ENCODE data around the gene SMC1A.
"Not testable (repeated sequence)": the region's sequence is repeated elsewhere in the genome, so short reads cannot be mapped to it uniquely, and the experiment has no call there.

Gene SMC1A

DNA sequence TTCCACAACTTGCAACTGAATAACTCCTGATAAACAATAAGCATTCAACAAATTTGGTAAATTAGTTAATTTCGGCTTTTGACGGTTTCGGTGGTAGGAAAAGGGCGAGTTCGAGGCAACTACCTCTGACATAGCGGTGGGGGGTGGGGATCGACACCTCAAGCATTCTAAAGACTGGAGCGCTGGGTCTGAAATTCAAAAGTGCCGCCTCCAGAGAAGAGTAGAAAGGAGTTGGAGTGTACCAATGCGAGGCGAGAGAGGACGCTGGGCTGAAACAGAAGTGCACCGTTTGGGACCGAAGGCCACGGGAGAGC is 725 bp downstream of the SMC1A start:
- no peak for DNase-seq

DNA sequence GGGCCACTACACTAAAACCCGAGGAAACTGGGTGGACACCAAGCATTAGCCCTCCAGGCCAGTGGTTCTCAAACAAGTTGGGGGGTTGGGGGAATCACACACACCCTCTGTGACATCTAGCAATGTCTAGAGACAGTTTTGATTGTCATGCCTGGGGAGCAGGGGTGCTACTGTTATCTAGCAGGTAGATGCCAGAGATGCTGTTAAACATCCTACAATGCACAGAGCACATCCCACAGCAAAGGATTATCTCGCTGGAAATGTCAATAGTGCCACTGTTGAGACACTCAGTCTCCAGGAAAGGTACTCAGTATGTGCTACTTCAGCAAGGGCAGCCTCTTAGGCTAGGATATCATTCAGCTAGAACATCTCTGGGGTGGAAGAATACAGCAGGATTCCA is 1.3 kb downstream of the SMC1A start:
- DNase-seq, result no peak

DNA sequence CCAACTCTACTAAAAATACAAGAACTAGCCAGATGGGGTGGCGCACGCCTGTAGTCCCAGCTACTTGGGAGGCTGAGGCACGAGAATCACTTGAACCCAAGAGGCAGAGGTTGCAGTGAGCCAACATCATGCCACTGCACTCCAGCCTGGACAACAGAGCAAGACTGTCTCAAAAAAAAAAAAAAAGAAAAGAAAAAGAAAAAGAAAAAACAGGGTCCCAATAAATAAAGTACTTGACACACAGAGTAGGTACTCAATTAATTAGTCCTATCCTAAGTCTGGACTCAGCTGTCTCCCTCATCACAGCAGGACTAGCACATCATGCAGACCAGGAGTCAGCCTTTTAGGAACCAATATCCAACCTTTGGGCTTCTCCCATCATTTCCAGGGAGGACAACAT is 2.1 kb downstream of the SMC1A start:
- DNase-seq, result not testable (repeated sequence)

DNA sequence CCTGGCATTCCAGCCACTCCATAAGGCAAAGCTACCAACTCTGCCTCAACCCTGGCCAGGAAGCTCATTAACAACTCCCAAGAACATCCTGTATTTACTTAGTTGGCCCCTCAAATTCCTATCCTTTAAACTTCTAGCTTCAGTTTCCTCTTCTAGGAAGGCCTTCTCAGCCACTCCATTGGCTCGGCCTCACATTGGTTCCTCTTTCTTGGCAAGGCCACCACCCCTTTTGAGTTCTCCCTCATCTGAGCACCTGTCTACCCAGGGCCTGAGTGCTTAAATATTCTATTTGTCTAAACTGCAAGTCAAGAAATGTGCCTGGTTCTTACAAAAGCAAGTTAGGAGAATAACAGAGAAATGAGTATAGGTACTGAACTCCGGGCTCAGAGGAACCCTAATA is 10.0 kb downstream of the SMC1A start:
- peak; percentile 2 to 4 for DNase-seq

DNA sequence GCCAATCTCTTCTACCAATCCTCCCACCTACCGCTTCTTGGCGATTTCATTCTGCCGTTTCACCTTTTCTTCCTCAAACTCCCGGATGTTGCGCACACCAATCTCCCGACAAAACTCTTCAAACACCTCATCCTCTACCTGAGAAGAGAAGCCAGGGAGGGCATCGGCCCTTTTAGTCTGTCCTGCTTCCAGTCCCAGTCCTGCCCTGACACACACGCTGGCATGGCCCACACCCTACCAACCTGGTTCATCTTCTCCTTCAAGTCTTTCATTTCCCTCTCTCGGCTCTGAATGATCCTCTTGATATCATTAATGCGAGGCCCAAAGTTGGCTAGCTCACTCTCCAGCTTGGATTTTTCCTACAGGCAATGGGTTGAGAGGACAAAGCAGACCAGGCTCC is 18.9 kb downstream of the SMC1A start:
- no peak for DNase-seq

DNA sequence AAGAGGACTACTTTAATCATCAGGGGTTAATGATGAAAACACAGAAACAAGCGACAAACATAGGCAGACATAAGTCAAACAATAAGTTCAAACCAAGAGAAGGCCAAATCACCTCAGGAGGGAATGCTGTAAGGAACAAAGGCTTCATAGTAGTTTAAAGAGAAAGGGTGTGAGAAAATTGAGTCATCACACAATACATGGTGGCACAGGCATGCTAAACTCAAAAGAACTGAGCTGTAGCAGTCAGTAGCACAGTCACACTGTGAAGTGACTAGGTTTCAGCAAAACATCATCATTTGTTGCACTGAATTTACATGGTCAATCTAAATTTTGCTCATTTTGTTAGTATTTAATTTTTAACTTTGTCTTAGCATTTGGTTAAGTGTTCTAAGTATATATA is 24.2 kb downstream of the SMC1A start:
- DNase-seq, result no peak

DNA sequence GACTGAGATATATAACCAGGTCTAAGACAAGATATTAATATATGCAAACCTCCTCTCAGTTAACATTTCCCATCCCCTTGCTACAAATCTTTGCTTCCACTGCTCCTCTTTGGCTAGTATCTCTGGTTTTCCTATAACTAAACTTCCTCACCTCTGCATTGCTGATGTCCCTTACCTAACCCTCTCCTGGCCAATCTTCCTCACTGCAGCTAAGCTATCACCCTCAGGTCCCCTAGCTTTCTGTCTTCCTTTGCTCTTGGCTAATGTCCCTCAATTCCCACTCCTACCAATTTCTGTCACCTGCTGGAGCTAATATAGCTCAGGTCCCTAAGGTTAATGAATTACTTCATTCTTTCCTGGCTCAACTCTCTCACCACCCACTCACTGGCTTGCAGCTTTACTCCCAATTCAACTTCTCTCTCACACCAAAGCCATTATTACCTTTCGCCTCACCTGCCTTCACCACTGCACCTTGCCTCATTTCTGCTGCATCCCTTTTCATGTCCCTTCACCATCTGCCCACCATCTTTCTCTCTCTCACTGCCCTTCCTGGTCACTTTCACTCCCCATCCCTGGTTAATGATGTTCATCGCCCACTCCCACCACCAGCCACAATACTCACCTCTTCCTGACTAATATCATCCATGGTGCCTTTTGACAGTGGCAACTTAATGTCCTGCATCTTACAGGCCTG is 26.7 kb downstream of the SMC1A start:
- no peak for DNase-seq

DNA sequence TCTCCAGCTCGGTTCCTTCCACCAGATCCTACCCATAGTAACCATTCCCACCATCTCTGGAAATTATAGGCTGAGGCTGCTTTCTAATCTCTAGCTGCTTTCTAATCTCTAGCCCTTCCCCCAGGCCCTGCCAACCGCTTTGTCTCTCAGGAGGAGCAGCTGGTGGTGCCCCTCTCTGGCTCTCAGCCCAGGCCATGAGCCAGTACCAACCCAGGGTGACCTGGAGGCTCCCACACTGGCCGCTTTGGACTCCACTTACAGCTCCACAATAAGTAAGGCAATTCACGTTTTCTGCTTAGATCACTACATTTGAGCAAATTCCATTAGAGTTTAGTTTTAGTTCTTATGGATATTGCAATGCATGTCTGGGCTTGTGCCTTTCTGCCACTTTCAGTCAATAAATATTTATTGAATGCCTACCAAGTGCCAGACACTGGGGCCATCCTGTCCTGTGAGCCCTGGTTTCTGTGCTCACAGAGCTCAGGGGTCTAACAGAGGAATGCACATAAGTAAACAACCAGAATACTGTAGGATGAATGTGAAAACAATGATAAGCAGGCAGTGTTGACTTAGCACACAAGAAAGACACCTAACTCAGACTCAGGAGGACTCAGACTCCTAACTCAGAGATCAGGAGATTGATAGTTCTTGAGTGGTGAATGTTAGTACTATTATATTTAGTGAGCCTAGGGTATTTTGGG is 38.9 kb downstream of the SMC1A start:
- DNase-seq, result no peak

DNA sequence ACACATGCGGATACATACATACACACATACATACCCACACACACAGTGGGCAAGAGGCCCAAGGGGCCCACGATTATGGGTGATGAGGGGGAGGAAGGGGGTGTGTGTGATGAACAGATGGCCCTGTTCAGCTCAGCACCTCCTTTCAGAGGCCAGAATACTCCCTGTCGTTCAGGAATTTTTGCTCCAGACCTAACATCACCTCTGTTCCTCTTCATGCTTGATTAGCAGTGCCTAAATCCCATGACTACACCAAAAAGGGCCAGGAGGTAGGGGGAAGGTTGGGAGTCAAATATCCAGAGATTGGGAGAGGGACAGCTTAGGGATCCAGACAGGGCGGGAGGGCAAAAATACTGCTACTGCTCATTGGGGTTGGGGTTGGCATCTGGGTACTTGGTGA is 42.7 kb downstream of the SMC1A start:
- DNase-seq, result no peak

DNA sequence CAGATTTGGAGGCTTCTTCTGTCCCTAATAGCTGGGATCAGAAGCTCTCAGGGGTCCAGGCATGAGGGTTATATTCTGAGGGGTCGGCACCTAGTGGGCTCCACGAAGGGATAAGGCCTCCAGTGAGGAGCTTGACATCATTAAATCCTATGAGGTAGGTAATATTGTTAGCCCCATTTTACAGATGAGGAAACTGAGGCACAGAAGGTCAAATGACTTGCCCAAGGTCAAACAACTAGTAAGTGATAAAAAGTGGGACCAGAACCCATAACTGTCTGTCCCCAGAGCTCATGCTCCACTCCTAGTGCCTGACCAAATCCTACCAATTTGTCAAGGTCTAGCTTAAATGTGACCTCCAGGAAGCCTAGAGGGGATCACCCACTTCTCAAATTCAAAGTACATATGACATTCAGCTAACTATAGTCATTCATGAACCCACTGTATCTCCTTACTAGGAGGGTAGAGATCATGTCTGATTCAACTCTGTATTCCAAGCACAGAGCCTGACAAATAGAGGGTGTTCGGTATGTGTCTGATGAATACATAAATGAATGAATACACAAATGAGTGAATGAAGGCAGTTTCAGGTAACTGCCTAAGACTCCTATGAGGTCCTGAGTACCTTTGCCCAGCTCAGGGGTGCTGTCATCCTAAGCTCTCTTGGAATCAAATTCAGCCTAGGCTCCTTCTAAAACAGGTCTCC is 43.3 kb downstream of the SMC1A start:
- no peak for DNase-seq

DNA sequence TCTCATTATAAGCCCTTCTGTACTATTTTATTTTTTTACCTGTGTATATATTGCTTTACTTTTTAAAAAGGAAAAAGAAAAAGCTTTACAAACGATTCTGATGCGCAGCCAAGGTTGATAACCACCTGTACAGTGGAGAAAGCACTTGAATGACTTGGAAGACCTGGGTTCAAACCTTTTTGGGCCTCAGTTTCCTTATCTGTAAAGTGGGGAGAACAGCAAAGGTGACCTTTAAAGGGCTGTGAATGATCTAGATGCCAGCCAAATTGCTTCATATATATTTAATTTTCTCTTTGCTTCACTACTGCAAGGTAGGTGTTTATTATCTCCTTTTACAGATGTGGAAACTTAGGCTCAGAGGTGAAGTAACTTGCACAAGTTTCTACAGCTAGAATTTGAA is 45.0 kb downstream of the SMC1A start:
- DNase-seq, result no peak

DNA sequence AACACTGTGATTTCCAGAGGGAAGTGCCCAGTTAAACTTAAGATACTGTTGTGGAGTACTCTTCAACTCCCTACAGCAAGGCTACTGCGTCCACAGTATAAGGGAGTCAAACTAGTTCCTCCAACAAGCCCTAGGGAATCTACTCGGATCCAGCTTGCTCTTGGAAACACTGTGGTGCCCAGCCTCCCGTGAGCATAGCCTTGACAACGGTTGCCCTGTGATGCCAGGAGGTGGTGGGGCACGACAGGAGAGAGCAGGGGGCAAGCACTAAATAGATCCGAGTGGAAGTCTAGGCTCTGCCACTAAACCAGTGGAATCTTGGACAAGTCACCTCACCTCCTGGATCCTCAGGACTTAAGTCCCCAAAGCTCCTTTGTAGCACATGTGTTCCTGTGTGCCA is 45.6 kb downstream of the SMC1A start:
- no peak for DNase-seq

DNA sequence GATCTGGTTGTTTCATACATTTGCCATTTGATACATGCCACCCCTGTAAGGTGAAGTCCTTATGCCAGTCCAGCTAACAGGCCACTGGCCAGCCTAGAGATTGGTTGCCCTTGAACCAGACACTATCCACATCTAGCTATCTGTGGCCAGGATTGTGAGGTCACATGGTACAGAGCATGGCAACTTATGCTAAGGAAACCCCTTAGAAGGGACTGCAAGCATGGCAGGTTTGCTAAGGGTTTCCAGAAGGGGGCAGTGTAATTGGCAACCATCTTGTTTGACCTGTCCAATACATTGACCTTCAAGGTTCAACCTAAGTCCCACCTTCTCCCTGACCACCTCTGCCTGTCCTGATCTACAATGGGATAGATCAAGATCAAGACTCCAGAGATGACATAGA is 47.5 kb downstream of the SMC1A start:
- peak in 1 of 2 donors; percentile 2 for DNase-seq

DNA sequence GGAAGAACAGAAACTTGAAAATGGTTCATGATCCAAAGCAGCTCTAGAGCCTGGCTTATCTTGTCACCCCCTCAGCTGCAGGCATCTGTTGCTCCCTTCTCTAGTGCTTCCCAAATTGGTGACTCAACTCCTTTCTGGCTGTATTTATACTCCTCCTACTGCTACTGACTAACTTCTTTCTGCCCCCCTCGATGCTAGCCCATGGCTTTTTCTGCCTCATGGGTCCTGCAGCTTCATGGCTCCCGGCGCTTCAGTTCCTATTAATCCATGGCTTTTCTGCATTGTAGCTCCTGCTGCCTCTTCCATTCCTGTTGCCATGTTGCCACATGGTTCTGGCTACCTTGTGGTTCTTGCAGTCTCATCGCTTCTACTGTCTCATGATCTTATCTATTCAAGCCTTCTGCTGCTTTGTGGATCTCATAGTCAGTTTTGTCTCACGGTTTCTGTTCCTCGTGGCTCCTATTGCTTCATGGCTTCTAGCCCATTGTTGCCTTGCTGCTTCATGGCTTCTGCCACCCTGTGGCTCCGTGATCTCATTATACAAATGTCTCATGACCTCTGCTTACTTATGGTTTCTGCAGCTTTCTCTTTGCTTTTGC is 48.1 kb downstream of the SMC1A start:
- peak; percentile 81 to 85 for DNase-seq

DNA sequence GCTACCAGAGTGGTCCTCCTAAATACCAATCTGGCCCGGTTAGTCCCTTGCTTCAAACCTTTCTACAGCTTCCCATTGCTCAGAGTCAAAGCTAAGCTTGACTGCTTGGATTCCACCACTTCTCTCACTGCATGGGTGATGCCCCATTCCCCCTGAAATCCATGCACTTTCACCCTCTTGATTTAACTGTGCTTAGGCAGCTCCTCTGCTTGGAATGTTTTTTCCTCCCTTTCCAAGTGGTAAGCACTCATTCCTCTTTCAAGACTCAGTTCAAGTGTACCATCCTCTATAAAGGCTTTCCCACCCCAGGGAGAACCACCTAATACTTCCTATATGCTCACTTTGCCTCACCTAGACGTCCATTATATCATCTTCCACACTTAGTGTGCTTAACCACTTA is 49.1 kb downstream of the SMC1A start:
- no peak for DNase-seq

DNA sequence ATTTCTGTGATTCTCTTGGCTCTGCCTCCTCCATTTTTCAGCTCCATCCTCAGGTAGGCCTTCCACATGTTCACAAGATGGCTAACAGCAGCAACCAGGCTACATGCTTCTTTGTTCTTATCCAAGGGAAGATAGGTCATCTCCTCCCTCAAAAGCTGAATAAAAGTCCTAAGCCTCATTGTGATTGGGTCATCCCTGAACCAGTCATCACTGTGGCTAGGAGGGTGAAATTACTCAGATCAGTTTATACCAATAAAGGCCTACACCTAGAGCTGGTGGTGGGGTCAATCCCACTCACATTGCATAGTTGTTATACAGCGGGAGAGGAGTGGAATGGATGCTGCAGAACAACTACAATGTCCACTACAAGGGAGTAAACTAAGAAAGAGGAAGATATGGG is 56.0 kb downstream of the SMC1A start:
- not testable (repeated sequence) for DNase-seq

DNA sequence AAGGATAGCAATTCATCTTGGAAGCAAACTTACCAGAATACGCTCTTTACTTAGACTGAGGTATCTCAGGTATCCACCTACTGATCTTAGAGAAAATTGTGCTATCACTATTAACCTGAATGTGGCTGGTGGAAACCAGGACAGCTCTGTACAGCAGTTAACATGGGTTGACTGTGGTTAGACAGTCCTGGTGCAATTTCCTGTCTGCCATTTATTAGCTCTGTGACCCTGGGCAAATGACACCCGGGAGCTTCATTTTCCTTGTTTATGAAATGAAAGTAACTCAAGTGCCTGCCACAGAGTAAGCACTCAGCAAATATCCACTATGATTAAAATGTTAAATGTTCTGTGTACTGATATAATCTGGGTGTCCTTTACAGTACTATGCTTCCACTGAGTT is 60.0 kb downstream of the SMC1A start:
- DNase-seq, result peak; percentile 42 to 50

DNA sequence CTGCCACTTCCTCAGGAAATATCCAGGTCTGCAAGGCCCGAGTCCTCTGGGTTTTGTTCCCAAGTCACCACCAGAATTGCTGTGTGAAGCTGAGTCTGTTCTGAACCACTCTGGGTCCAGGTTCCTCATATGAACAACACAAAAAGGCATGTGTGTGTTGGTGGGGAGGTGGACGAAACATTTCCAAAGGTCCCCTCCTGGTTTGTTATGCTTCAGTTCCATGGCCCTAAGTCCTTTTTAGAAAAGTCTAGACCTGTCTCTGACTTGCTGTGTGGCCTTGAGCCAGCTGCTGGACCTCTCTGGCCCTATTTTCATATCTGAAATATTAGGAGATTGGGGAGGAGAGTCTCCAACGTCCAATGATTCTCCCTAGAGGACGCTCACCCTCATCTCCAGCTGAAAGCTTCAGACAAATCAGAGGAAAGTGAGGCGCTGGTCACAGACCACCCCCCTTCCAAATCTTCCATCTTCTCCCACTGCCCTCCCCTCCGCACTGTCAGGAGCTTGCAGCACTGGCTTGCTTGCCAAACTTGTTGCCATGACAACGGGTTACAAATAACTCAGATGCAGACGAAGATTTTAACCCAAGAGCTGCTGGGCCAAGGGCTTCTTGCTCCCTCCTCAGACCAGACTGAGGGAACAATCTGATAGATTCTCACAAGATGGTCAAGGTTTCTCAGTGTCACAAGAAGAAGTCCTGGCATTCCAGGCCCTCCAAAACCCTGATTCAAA is 64.5 kb downstream of the SMC1A start:
- DNase-seq, result peak in 1 of 2 donors; percentile 12

DNA sequence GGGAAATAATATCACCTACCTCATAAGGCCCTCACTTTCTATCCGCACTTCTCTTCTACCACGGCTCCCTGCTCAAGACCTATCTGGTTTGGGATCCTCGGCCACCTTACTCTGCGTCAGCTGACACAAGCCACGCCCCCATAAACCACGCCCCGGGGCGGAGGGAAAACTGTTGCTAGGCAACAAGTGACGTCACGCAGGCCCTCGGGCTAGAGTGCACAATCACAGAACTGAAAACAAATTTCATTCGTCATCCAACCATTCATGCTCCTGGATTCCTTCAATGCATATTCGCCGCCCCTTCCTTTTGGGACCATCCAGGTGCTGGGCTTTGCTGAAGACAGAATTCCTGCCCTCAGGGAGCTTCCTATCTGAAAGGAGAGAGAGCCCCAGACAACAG is 66.3 kb downstream of the SMC1A start:
- DNase-seq, result peak; percentile 18 to 26

DNA sequence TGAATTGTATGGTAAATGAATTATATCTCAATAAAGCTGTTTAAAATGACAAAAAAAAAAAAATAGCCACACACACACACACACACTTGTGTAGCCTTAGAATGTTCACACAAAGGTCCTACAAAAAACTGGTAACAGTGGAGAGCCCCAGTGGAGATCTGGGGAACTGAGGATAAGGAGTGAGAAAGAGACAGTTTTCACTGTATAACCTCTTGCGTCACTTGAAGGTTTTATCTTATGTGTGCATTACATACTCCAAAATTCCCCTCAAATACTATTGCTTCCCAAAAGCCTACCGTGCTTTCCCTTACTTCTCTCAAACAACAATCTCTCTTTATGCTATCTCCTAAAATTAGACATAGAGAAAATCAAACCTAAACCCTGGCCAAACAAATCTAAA is 67.8 kb downstream of the SMC1A start:
- peak in 1 of 2 donors; percentile 5 for DNase-seq

DNA sequence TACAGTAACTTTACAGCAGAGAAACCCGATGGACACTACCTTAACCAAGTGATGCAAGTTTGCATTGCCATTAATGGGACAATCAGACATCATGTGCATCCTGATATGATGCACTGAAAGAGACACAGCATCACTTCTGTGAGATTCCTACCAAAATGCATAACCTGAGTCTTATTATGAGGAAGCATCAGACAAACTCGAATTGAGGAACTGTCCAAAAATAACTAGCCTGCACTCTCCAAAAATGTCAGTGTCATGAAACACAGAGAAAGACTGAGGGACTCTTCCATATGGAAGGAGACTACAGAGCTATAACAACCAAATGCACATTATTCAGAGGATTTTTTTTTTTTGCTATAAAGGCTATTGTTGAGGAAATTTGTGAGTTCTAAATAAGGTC is 74.5 kb downstream of the SMC1A start:
- DNase-seq, result peak; percentile 2 to 5

DNA sequence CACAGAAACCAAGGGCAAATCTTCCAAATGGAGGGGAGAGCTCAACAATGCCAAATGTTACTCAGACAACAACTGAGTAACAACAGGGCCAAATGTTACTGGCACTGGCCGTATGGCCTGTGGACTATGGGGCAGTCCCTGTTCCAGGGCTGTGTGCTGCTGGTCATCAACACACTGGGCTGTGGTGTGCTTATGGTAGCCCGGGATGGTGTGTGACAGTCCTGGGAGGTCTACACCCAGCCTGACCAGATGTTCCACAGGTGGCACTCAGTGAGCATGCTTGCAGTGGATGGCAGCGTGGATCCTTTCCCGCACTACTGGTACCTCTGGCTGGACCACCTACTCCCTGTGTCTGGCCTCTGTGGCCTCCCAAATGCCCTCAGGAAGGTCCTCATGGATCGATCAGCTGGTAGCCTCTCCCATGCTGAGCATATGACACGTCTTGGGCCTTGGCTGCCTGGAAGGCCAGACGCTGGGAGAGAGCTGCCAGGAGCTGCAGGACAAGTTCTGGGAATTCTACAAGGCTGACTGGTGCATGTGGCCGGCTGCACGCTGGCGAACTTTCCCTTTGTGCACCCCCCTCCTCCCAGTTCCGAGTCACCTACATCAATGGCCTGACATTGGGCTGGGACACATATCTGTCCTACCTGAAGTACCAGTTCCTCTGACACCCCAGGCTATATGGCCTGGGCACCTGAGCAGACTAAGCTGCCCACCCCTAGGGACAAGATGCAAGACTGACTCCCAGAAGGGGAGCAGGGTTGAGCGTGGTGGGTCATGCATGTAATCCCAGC is 81.4 kb downstream of the SMC1A start:
- DNase-seq, result no peak
